Measurements from ENCODE around the gene BCAS4.

GRCh38 chr20:50772420-50773185 is 22.3 kb upstream of the BCAS4 start:
- no peak for TF ChIP-seq CTCF (IDR thresholded peaks at IDR 0.05; ENCODE audit: borderline replicate concordance, extremely low read depth, low read length, poor library complexity, severe bottlenecking)
- TF ChIP-seq EZH2 (IDR thresholded peaks at IDR 0.05; ENCODE audit: borderline replicate concordance, low read depth, low read length, severe bottlenecking): no peak

All from DND-41 (cell line).